ENCODE data around the gene TLE6. TPM values are rescaled to one million over a fixed set of nuclear protein-coding genes. Genes with fewer than 3 reads are reported as not detected.
A peak's percentile ranks its signal among the peaks of the same experiment; 100 is the strongest.

TLE6 gene
- total RNA-seq, 2 donors from 2014 or later, result 0.33 TPM; not detected in 1

- no peaks in the 10 kb centered on the region for H3K36me3 ChIP-seq (replicated peaks in 1 of 2; ENCODE audit: insufficient read depth in 1 of 2, low read depth in 2 of 2)
- ATAC-seq (no peak), DNase-seq (peak in 1 of 4 donors; percentile 56)
- no peak overlapping the region for H3K4me3 ChIP-seq
- no peaks in the 10 kb centered on the region for H3K9me3 ChIP-seq
- WGBS, 2 donors, result 50 to 73% methylated on average over 8 to 9 of the region's 9 CpGs
- intact Hi-C loops (cut with DNase I), result no loop called here
- H3K27me3 ChIP-seq, result no peaks in the 10 kb centered on the region
- peak overlapping the region; percentile 54 to 77 (median 71) for H3K27ac ChIP-seq
- H3K4me1 ChIP-seq, result peaks cover 13% of the 10 kb centered on the region
- TF ChIP-seq CTCF (IDR thresholded peaks at IDR 0.05) (no peak), POLR2A (IDR thresholded peaks at IDR 0.05) (no peak)
These were observed 50.6 kb downstream of the TLE6 start for GRCh38 chr19:3027981-3028304.

GRCh38 chr19:3028305-3029064, 51.1 kb downstream of the TLE6 start:
- H3K27me3 ChIP-seq, result no peaks in the 10 kb centered on the region
- DNase-seq (peak; percentile 34 to 52 (median 42)), ATAC-seq (peak; percentile 51)
- H3K9me3 ChIP-seq, result no peaks in the 10 kb centered on the region
- peak overlapping the region; percentile 60 to 93 for H3K4me3 ChIP-seq
- TF ChIP-seq POLR2A (IDR thresholded peaks at IDR 0.05) (peak in 2 of 3 donors; percentile 28 to 54), CTCF (IDR thresholded peaks at IDR 0.05) (no peak)
- peaks cover 13% of the 10 kb centered on the region for H3K4me1 ChIP-seq
- peak overlapping the region; percentile 54 to 77 (median 71) for H3K27ac ChIP-seq
- intact Hi-C loops (cut with DNase I), result no loop called here
- 3 to 4% methylated on average over 20 to 33 of the region's 40 CpGs for WGBS, 2 donors
- H3K36me3 ChIP-seq (replicated peaks in 1 of 2; ENCODE audit: insufficient read depth in 1 of 2, low read depth in 2 of 2), result no peaks in the 10 kb centered on the region

- peak within 1 kb of the TSS; percentile 60 to 93 for H3K4me3 ChIP-seq
- no peak for TF ChIP-seq POLR2A (IDR thresholded peaks at IDR 0.05)
- no peak for TF ChIP-seq CTCF (IDR thresholded peaks at IDR 0.05)
- WGBS, 2 donors, result 6 to 26% methylated on average over 8 to 31 of the region's 85 CpGs
- ATAC-seq (peak; percentile 67), DNase-seq (peak in 3 of 4 donors; percentile 20 to 57 (median 51))
- peaks cover 21% of the 10 kb centered on the region for H3K4me1 ChIP-seq
- no peaks in the 10 kb centered on the region for H3K27me3 ChIP-seq
- peak within 1 kb of the TSS; percentile 54 to 77 (median 71) for H3K27ac ChIP-seq
- H3K36me3 ChIP-seq (replicated peaks in 1 of 2; ENCODE audit: insufficient read depth in 1 of 2, low read depth in 2 of 2), result no peaks in the 10 kb centered on the region
- intact Hi-C loops (cut with DNase I), result no loop called here
- H3K9me3 ChIP-seq, result no peaks in the 10 kb centered on the region
These were observed 51.9 kb downstream of the TLE6 start, which contains the start of gene TLE2 for GRCh38 chr19:3029065-3029923. TSS of gene TLE2 (minus strand) at chr19:3029280. CDS start at chr19:3028904, 376 bp downstream.

GRCh38 chr19:3031607-3031867, 54.2 kb downstream of the TLE6 start:
- DNase-seq (no peak), ATAC-seq (no peak)
- Histone ChIP-seq H3K27me3 (no peaks in the 10 kb centered on the region), H3K4me3 (no peak overlapping the region), H3K36me3 (replicated peaks in 1 of 2; ENCODE audit: insufficient read depth in 1 of 2, low read depth in 2 of 2) (no peaks in the 10 kb centered on the region), H3K9me3 (no peaks in the 10 kb centered on the region), H3K4me1 (peaks cover 34% of the 10 kb centered on the region), H3K27ac (no peak overlapping the region)
- 70 to 78% methylated on average over 5 of the region's 5 CpGs for WGBS, 2 donors
- intact Hi-C loops (cut with DNase I), result loop anchor here (10.0 kb wide), 1 partner anchor 67 kb away; no protein-coding TSS in a partner anchor
- TF ChIP-seq CTCF (IDR thresholded peaks at IDR 0.05), result no peak
- no peak for TF ChIP-seq POLR2A (IDR thresholded peaks at IDR 0.05)

All from body of pancreas (tissue), 4 donors.